ENCODE data around the gene RNF157.

- TF ChIP-seq, protein P1, sequence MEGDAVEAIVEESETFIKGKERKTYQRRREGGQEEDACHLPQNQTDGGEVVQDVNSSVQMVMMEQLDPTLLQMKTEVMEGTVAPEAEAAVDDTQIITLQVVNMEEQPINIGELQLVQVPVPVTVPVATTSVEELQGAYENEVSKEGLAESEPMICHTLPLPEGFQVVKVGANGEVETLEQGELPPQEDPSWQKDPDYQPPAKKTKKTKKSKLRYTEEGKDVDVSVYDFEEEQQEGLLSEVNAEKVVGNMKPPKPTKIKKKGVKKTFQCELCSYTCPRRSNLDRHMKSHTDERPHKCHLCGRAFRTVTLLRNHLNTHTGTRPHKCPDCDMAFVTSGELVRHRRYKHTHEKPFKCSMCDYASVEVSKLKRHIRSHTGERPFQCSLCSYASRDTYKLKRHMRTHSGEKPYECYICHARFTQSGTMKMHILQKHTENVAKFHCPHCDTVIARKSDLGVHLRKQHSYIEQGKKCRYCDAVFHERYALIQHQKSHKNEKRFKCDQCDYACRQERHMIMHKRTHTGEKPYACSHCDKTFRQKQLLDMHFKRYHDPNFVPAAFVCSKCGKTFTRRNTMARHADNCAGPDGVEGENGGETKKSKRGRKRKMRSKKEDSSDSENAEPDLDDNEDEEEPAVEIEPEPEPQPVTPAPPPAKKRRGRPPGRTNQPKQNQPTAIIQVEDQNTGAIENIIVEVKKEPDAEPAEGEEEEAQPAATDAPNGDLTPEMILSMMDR (IDR thresholded peaks at IDR 0.05; ENCODE audit: low read length), result no peak
- TF ChIP-seq EZH2 (optimal IDR thresholded peaks at IDR 0.05; ENCODE audit: low read depth, low read length) (no peak), EZH2phosphoT487 (IDR thresholded peaks at IDR 0.05; ENCODE audit: low read length) (no peak)
These were observed at the start of gene RNF157 for GRCh38 chr17:76240461-76241203.

Data from MM.1S (cell line).